Caco-2 (cell line): ENCODE measurements around the gene GRM1. TPM values are rescaled to one million over a fixed set of nuclear protein-coding genes. Genes with fewer than 3 reads are reported as not detected.

Source experiments
- BruUV-seq: library from RNA; stranded (reverse); fragments of 400-500 nt; replicated peaks from 2 replicates; lab custom pipeline; 2021; lab: Mats Ljungman, UMichigan
- CTCF ChIA-PET: fragments of 300-600 bp; sonication (Branson Sonifier 250); formaldehyde crosslinking; loops from one replicate; lab custom pipeline; 2022; ENCODE audit warnings: antibody characterized with exemption; lab: Charles Lee
- POLR2A ChIA-PET: fragments of 300-600 bp; sonication (Branson Sonifier 250); formaldehyde crosslinking; loops from one replicate; lab custom pipeline; 2022; ENCODE audit warnings: antibody characterized with exemption; lab: Charles Lee
- DNase-seq, 2 experiments: peaks; one replicate each; pipeline versions ENCODE4 v3.0.0 to v3.0.0-alpha.2; 2020 to 2022
- H3K27me3 ChIP-seq: replicated peaks from 2 replicates; pipeline ENCODE4 v1.6.0; 2011; ENCODE audit warnings: low read length; ENCODE audit not compliant: control insufficient read depth, insufficient read depth
- H3K36me3 ChIP-seq: 2 replicates; pipeline ENCODE4 v1.5.1; 2011; ENCODE audit warnings: low read length; ENCODE audit not compliant: control insufficient read depth, insufficient read depth
- H3K4me1 ChIP-seq: fragments of 250-450 bp; sonication (Bioruptor Pico); 2 replicates; pipeline ENCODE4 v1.5.1; 2020; ENCODE audit warnings: mild to moderate bottlenecking
- H3K4me3 ChIP-seq: 2 replicates; pipeline ENCODE4 v1.5.1; 2011; ENCODE audit warnings: low read depth, mild to moderate bottlenecking, control low read depth, low read length
- H3K9me3 ChIP-seq: fragments of 250-450 bp; sonication (Bioruptor Pico); 2 replicates; pipeline ENCODE4 v1.5.1; 2020; ENCODE audit warnings: mild to moderate bottlenecking, moderate library complexity
- H3K27ac Mint-ChIP-seq: one replicate; pipeline ENCODE4 v1.8.0; 2022; ENCODE audit warnings: mixed read lengths; ENCODE audit not compliant: unreplicated experiment
- H3K27me3 Mint-ChIP-seq: one replicate; pipeline ENCODE4 v1.8.0; 2022; ENCODE audit warnings: mixed read lengths; ENCODE audit not compliant: insufficient read depth, unreplicated experiment
- H3K36me3 Mint-ChIP-seq: one replicate; pipeline ENCODE4 v1.8.0; 2022; ENCODE audit warnings: mild to moderate bottlenecking, mixed read lengths; ENCODE audit not compliant: insufficient read depth, unreplicated experiment
- H3K4me1 Mint-ChIP-seq: one replicate; pipeline ENCODE4 v1.8.0; 2022; ENCODE audit warnings: low read depth, mixed read lengths; ENCODE audit not compliant: unreplicated experiment
- H3K4me3 Mint-ChIP-seq: one replicate; pipeline ENCODE4 v1.8.0; 2022; ENCODE audit warnings: mild to moderate bottlenecking, moderate library complexity, mixed read lengths; ENCODE audit not compliant: unreplicated experiment
- H3K9me3 Mint-ChIP-seq: one replicate; pipeline ENCODE4 v1.8.0; 2022; ENCODE audit warnings: mixed read lengths; ENCODE audit not compliant: unreplicated experiment
- intact Hi-C: fragments of 100-400 bp; cut with micrococcal nuclease; formaldehyde crosslinking; loops from one replicate; pipeline ENCODE4 v1.10.0; 2022; ENCODE audit not compliant: unreplicated experiment
- total RNA-seq: library from RNA; stranded (reverse); gene quantifications from 2 replicates; pipeline ENCODE4 v1.2.3, GENCODE V29; 2022
- TF ChIP-seq, protein P1 (sequence below), 2 experiments: fragments of 200-600 bp in 1 of 2; IDR thresholded peaks; 1 replicate in 1 of 2; 2 replicates in 1 of 2; pipeline versions ENCODE4 v1.5.1 to v1.8.0; 2011 to 2022; ENCODE audit warnings: antibody characterized with exemption in 1 of 2, control low read depth in 1 of 2, inconsistent platforms in 1 of 2, low read depth in 1 of 2, low read length in 1 of 2, mild to moderate bottlenecking in 1 of 2, moderate library complexity in 1 of 2; ENCODE audit not compliant: insufficient read depth in 1 of 2, severe bottlenecking in 1 of 2, unreplicated experiment in 1 of 2

The GRM1 gene
- total RNA-seq, 1 experiment from 2014 or later: not detected

DNA sequence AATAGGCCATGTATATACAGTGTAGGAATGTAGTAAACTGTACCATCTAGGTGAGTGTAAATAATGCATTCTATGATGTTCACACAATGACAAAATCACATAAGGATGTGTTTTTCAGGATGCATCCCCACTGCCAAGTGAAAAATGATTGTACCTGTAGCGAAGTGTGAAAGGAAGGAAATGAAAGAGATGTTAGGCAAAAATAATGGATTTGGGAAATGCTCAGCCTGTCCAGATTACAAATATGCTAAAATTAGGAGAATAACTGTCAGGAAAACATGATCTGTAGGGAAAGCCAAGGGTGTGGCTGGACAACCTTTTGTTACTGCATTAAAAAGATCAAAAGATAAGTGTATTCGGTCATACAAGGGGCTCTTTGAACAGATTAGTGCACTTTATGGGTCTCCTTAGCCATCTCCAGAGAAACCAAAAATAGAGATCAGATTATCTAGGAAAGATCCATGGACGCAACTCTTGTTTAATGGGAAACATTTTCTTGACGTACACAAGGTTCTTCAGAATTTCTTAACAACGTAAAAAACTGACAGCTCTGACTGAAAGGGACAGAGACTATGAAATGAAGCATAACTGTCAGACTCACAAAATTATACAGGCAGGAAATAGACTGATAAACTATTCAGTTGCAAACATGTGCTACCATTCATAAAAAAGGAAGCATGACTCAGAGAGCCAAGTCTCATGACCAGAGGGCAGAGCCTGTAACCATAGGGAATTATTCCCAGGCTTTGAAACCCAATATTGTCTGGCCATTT lies 261.1 kb downstream of the GRM1 start:
- no peaks in the 10 kb centered on the region for H3K9me3 Mint-ChIP-seq
- TF ChIP-seq, protein P1, sequence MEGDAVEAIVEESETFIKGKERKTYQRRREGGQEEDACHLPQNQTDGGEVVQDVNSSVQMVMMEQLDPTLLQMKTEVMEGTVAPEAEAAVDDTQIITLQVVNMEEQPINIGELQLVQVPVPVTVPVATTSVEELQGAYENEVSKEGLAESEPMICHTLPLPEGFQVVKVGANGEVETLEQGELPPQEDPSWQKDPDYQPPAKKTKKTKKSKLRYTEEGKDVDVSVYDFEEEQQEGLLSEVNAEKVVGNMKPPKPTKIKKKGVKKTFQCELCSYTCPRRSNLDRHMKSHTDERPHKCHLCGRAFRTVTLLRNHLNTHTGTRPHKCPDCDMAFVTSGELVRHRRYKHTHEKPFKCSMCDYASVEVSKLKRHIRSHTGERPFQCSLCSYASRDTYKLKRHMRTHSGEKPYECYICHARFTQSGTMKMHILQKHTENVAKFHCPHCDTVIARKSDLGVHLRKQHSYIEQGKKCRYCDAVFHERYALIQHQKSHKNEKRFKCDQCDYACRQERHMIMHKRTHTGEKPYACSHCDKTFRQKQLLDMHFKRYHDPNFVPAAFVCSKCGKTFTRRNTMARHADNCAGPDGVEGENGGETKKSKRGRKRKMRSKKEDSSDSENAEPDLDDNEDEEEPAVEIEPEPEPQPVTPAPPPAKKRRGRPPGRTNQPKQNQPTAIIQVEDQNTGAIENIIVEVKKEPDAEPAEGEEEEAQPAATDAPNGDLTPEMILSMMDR (IDR thresholded peaks at IDR 0.05; ENCODE audit: insufficient read depth in 1 of 2, low read depth in 1 of 2, low read length in 1 of 2, severe bottlenecking in 1 of 2, unreplicated experiment in 1 of 2): no peak
- ChIA-PET POLR2A (no interaction called here), CTCF (no interaction called here)
- no peak overlapping the region for H3K27ac Mint-ChIP-seq
- H3K4me3 ChIP-seq: no peak overlapping the region
- H3K27me3 Mint-ChIP-seq: peaks cover 7% of the 10 kb centered on the region
- no peaks in the 10 kb centered on the region for H3K27me3 ChIP-seq
- intact Hi-C loops: no loop called here
- H3K4me3 Mint-ChIP-seq: no peak overlapping the region
- DNase-seq: no peak
- H3K4me1 Mint-ChIP-seq: no peaks in the 10 kb centered on the region
- no TSS peak for BruUV-seq
- no peaks in the 10 kb centered on the region for H3K36me3 ChIP-seq
- H3K36me3 Mint-ChIP-seq: no peaks in the 10 kb centered on the region
- H3K4me1 ChIP-seq: no peaks in the 10 kb centered on the region
- H3K9me3 ChIP-seq: no peaks in the 10 kb centered on the region

DNA sequence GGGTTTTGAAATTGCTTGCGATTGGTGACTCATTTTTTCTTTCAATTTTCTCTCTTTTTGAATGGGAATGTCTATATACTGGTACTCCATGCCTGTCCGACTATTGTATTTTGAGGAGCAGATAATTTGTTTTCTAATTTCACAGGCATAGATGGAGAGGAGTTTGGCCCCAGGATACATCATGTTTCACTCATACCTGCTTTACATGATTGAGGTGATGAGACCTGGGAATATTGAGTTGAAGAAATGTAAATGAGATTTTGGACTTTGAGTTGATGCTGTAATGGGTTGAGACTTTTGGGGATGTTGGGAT lies 261.7 kb downstream of the GRM1 start:
- intact Hi-C loops: no loop called here
- H3K9me3 ChIP-seq: no peaks in the 10 kb centered on the region
- ChIA-PET POLR2A (no interaction called here), CTCF (no interaction called here)
- Mint-ChIP-seq H3K4me1 (no peaks in the 10 kb centered on the region), H3K27ac (no peak overlapping the region), H3K36me3 (no peaks in the 10 kb centered on the region), H3K4me3 (no peak overlapping the region), H3K27me3 (peaks cover 3% of the 10 kb centered on the region), H3K9me3 (no peaks in the 10 kb centered on the region)
- TF ChIP-seq, protein P1 (IDR thresholded peaks at IDR 0.05; ENCODE audit: insufficient read depth in 1 of 2, low read depth in 1 of 2, low read length in 1 of 2, severe bottlenecking in 1 of 2, unreplicated experiment in 1 of 2): no peak
- H3K36me3 ChIP-seq: no peaks in the 10 kb centered on the region
- DNase-seq: no peak
- no peaks in the 10 kb centered on the region for H3K4me1 ChIP-seq
- BruUV-seq: no TSS peak
- H3K27me3 ChIP-seq: no peaks in the 10 kb centered on the region
- no peak overlapping the region for H3K4me3 ChIP-seq

- H3K27me3 ChIP-seq: no peaks in the 10 kb centered on the region
- intact Hi-C loops: no loop called here
- H3K4me1 ChIP-seq: no peaks in the 10 kb centered on the region
- no peak for DNase-seq
- TF ChIP-seq, protein P1 (IDR thresholded peaks at IDR 0.05; ENCODE audit: insufficient read depth in 1 of 2, low read depth in 1 of 2, low read length in 1 of 2, severe bottlenecking in 1 of 2, unreplicated experiment in 1 of 2): no peak
- no peaks in the 10 kb centered on the region for H3K9me3 Mint-ChIP-seq
- no peaks in the 10 kb centered on the region for H3K4me1 Mint-ChIP-seq
- no peaks in the 10 kb centered on the region for H3K36me3 Mint-ChIP-seq
- H3K9me3 ChIP-seq: no peaks in the 10 kb centered on the region
- no TSS peak for BruUV-seq
- H3K27me3 Mint-ChIP-seq: peaks cover 3% of the 10 kb centered on the region
- POLR2A ChIA-PET: no interaction called here
- CTCF ChIA-PET: no interaction called here
- H3K4me3 ChIP-seq: no peak overlapping the region
- no peak overlapping the region for H3K4me3 Mint-ChIP-seq
- no peaks in the 10 kb centered on the region for H3K36me3 ChIP-seq
- H3K27ac Mint-ChIP-seq: no peak overlapping the region
These were observed 263.6 kb downstream of the GRM1 start for GRCh38 chr6:146292506-146292905.
